Activated CD4-positive, alpha-beta T cell treated with anti-CD3 and anti-CD28 coated beads, Interleukin-2, amount 50 U/mL, for 4 hours (primary cell): ENCODE data around the gene B4GALNT2.
"Not testable (repeated sequence)": the region's sequence is repeated elsewhere in the genome, so short reads cannot be mapped to it uniquely, and the experiment has no call there.

Experiments
- DNase-seq, 2 experiments: peaks; one replicate each; pipeline ENCODE4 v3.0.0-alpha.2; 2020

Gene B4GALNT2

DNA sequence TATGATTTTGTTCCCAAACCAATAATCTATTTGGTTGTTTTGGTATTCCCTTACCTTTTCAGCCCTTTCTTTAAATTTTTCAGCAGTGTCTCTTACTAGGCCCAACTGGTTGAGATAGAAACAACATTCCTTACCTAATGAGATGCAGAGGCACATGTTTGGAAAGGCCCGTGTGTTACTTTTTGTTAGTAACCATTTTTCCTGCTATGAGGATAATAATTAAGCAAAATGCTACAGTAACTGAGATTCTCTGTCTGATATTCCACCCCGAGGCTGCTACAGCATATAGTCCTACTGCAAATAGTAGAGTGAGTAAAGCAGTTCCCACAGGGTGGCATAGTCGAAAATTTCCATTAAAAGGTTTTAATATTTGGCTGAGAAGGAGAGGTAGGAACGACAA, 10.0 kb upstream of the B4GALNT2 start:
- no peak for DNase-seq

DNA sequence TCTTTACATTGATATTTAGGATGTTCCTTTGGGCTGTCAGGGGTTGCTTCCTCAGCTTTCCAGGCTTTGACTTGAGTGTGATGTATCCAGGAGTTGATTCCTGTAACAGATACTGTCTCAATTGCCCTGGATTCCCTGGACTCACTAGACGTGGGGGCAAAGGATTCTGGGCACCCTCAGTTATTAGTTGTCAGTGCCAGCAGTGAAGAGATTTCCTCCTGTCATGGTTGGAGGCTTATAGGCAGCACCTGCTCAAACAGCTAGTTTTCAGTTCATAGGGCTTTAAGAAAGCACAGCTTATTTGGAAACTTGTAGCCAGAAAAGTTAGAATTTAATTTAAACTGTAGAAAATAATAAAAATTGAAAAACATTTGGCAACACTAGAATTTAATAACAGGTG, 9.5 kb upstream of the B4GALNT2 start:
- no peak for DNase-seq

DNA sequence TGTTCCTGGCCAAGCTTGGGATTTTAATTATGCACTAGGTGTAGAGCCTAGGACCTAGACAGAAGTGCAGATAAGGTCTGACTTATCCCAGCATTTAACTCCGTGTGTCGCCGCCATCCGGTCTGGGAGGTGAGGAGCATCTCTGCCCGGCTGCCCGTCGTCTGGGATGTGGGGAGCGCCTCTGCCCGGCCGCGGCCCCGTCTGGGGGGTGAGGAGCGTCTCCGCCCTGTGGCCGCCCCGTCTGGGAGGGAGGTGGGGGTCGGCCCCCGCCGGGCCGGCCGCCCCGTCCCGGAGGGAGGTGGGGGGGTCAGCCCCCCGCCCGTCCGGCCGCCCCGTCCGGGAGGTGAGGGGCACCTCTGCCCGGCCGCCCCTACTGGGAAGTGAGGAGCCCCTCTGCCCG, 7.1 kb upstream of the B4GALNT2 start:
- DNase-seq, result no peak

DNA sequence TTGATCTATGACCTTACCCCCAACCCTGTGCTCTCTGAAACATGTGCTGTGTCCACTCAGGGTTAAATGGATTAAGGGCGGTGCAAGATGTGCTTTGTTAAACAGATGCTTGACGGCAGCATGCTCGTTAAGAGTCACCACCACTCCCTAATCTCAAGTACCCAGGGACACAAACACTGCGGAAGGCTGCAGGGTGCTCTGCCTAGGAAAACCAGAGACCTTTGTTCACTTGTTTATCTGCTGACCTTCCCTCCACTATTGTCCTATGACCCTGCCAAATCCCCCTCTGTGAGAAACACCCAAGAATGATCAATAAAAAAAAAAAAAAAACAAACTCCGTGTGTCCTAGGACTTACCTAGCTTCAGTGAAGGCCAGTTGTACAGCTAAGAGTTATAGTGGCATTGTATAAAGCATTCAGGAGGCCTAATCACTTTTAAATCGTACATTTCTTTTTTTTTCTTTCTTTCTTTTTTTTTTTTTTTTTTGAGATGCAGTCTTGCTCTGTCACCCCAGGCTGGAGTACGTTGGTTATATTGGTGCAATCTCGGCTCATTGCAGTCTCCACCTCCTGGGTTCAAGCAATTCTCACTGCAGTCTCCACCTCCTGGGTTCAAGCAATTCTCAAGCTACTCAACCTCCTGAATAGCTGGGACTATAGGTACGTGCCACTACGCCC, 6.2 kb upstream of the B4GALNT2 start:
- not testable (repeated sequence) for DNase-seq

DNA sequence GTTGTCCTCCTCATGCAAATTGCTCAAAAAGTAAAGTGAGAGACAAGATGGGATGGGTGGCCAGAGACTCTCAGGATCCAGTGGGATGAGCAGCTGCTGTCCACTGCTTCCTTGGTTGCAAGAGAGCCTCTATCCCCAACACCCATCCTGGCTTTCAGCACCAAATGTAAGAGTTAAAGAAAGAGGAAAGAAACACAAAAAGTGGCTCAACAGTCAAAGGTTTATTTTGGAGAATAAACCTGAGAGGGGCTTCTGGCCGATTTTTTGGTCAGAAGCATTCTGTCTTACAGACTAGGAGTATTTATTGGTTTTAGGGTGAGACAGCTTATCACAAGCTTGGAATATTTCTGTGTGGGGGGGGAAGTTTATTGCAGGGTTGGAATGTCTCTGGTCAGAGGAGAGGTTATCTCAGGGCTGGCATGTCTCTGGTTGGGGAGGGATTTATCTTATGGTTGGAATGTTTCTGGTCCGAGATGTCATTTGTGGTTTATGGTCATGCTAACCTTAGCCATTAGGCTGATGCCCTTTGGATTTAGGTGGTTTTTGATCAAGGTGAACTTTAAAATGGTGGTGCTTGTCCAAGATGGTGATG, 3.1 kb upstream of the B4GALNT2 start:
- not testable (repeated sequence) for DNase-seq

DNA sequence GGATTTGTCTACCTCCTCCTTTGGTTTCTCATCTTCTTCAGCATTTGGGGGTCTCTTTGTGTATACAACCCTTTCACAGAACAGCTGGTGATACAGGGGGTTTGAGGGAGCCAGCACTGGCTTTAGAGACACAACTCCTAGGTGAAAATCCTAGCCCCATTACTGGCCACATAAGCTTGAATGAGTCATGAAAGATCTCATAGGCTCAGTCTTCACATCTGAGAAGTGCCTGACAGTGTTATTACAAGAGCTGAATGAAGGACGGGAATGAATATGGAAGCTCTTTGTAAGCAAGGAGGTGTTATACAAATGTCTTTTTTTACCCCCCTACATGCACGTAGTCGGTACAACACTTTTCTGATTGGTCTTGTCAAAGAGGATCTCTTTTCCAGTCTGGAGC, 1.7 kb upstream of the B4GALNT2 start:
- DNase-seq, result no peak

DNA sequence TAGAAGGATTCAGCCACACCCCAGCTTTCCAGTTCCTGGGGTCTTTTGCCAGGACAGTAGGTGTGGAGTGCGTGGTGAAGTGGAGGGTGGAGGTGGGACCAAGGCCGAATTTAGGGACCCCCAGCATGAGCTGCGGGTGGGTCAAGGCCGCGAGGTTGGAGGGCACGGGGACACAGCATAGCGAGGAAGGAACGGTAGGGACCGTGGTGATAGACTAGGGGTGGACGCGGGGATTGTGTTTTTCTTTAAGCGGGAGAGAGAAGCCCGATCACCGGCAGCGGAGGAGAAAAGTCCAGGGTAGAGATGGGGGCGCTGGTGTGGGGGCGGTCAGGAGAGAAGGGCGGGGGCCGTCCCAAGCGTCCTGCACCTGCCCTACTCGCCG, 261 bp upstream of the B4GALNT2 start:
- no peak for DNase-seq

DNA sequence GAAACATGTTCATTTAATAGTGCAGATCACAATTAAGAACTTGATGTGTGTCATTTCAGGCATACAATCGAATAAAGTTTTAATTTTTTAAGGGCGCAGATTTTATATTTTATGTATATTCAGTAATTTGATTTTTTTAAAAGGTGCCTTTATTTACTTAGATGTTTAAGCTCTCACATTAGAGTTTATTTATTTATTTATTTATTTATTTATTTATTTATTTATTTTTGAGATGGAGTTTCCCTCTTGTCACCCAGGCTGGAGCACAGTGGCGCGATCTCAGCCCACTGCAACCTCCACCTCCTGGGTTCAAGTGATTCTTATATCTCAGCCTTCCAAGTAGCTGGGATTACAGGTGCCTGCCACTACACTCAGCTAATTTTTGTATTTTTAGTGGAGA, 3.8 kb downstream of the B4GALNT2 start:
- DNase-seq, result no peak

DNA sequence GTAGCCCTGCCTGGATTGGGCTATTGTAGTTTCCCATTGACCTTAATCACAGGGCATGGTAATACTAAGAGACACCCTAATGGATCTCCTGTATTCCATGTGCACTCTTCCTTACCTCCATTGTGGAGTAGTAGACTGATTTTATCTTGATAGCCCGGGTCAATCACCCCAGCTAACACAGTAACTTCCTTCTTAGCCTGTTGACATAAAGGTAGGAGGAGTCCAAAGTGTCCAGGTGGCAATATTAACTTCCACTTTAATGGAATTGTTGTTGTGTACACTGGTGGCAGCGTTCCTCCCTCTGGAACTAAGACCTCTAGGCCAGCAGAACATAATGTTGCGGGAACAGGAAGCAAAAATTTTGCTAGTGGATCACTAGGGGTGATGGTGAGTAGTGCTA, 13.1 kb downstream of the B4GALNT2 start:
- DNase-seq, result not testable (repeated sequence)

DNA sequence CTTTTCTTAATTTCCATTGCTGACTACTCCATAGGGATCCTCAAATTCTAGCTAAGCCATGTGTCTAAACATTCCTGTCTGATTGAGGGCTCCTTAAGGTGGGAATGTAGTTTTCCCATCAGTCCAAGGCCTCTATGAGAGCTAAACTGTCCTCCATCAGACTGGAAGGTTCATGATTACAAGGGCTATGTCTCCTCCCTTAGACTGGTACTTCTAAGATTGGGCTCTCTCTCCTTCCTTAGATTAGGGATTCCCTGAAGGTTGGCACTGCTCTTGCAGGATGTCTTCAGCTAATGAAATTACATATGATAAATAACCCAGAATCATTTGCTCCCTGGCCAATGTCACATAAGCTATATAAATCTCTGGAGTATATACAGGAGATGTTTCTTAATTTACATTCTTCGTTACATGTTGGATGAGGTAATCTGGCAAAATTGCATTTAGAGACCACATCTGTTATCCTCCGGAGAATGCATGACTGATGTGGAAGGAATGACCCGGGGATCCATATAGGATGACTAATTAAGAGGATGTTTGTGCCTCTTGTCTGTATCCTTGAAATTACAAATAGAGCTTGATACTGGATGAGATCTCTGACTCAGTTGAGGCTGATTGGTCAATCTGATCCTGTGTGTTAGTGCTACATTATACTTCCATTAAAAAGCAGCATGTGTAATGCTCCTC, 14.2 kb downstream of the B4GALNT2 start:
- no peak for DNase-seq

DNA sequence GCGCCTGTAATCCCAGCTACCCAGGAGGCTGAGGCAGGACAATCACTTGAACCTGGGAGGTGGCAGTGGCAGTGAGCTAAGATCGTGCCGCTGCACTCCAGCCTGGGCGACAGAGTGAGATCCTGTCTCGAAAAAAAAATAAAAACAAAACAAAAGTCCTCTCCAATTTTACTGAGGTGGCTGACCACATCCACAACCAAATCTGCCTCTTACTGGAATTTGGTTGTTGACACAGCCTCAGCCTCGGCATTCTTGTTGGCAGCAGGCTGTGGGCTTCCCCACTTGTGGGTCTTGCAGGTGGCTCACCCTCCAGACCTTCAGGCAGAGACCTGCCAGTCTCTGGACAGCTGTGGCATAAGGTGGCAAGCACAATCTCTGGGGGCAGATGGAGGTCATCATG, 15.6 kb downstream of the B4GALNT2 start:
- DNase-seq, result no peak

DNA sequence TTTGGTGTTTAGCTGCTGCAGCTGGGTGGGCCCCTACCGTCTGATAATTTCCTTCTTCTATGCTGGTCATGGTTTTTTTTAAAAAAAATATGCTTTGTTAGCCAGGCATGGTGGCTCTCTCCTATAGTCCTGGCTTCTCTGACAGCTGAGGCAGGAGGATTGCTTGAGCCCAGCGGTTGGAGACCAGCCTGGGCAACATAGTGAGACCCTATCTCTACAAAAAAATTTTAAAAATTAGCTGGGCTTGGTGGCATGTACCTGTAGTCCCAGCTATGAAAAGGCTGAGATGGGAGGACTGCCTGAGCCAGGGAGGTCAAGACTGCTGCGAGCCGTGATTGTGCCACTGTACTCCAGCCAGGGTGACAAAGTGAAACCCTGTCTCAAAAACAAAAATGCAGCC, 19.4 kb downstream of the B4GALNT2 start:
- no peak for DNase-seq

DNA sequence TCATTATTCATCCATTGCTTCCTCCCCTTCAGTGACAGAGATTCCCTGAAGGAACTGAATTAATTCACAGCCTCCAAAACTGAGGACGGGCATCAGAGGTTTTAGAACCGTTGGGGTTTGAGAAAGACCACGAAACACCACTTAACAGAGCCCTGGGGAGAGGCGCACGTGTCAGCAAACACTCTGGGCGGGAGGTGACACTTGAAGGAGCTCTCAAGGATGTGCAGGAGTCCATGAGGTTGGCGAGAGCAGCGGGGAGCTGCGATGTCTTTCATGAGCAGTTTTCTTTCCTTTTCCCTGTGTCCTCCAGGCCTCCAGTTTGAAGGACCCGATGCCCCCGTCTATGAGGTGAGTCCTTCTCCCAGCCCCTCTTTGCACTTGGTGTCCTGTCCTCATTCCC, 23.7 kb downstream of the B4GALNT2 start:
- no peak for DNase-seq

DNA sequence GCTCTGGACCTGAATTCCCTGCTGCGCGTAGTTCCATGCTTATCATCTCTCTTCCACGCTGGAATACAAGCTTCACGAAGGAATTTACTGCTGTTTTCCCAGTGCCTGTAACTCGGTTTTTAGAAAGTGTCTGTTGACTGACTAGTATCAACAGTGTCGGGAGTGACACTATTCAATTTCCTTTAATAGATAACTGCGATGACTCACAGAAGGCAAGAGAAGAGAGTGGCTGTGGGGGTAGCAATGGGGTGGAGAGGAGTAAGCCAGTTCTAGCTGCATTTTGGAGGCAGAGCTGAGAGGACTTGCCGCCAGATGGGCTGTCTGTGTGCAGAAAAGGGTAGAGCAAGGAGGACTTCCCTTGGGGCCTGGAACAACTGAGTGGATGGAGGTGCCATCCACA, 25.2 kb downstream of the B4GALNT2 start:
- no peak for DNase-seq

DNA sequence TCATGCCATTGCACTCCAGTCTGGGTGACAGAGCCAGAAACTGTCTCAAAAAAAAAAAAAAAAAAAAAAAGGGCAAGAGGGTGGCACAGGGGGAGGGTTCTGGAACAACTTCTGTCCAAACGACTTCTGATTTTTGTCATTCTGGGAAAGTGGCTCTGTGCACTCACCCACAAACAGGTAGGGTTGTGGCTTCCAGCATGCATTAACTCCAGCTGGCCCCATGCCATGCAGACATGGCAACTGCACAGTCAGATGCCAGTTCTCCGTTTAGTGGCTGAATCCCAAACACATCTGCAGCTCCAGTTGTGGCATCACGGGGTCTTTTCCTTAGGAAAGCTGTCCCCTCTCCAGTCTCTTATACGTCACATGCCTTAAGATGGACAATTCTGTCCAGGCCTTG, 30.3 kb downstream of the B4GALNT2 start:
- no peak for DNase-seq

DNA sequence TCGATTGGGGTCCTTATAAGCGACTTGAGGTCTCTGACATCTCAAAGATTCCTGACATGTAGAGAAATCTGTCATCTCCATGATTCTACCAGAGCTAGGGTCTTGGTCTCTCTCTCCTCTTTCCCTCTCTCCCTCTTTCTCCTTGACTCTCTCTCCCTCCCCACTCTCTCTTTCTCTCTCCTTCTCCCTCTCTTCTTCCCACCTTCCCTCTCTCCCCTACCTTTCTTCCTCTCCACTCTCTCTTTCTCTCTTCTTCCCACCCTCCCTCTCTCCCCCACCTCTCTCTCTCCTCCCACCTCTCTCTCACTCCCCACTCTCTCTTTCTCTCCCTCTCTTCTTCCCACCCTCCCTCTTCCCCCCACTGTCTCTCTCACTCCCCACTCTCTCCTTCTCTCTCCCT, 32.6 kb downstream of the B4GALNT2 start:
- DNase-seq, result no peak

DNA sequence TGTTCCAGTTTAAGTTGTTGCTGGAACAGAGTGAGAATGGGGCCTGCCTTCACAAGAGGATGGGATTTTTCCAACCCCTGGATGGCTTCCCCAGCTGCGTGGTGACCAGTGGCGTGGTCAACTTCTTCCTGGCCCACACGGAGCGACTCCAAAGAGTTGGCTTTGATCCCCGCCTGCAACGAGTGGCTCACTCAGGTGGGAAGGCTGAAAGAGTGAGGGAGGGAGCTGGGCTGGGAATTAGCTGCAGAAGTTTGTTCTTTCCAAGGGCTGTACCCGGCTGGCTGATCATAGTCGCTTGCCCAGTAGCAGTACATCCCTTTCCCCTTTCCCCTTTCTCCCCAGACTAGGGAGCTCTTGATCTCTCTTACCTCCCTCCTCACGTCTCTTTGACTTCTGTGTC, 36.1 kb downstream of the B4GALNT2 start:
- DNase-seq, result no peak

DNA sequence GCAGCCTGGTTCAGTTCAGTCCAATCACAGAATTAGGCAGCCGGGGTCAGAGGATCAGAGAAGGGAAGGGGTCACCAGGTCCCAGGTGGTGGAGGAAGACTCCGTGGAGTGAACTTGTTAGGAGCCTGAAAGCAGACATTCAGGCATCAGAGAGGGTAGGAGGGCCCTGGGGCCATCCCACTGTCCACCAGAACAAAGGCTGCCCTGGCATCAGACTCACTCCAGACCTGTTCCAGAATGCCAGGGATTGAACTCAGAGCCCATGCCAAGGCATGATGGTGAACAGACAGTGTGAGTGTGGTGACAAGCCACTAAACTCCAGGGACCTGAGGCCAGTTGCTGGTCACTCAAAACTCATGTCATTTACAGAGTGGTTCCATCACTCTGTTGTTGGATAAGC, 37.6 kb downstream of the B4GALNT2 start:
- DNase-seq, result no peak

DNA sequence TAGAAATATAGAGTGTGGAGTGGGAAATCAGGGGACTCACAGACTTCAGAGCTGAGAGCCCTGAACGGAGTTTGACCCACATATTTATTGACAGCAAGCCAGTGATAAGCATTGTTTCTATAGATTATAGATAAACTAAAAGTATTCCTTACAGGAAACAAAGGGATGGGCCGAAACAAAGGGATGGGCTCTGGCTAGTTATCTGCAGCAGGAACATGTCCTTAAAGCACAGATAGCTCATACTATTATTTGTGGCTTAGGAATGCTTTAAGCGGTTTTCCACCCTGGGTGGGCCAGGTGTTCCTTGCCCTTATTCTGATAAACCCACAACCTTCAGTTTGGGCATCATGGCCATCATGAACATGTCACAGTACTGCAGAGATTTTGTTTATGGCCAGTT, 38.1 kb downstream of the B4GALNT2 start:
- not testable (repeated sequence) for DNase-seq

DNA sequence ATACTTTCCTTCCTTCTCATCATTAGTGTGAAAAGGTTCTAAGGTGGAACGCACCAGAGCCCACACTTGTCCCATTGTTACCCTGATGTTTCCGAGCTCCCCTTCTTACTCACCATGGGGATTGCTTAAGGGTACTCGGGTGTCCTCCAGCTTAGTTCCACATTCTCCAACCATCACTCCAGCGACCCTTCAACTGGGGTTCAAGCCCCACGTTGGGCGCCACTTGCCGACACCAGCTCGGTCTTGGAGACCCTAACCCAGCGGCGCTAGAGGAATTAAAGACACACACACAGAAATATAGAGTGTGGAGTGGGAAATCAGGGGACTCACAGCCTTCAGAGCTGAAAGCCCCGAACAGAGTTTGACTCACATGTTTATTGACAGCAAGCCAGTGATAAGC, 43.4 kb downstream of the B4GALNT2 start:
- DNase-seq, result not testable (repeated sequence)

DNA sequence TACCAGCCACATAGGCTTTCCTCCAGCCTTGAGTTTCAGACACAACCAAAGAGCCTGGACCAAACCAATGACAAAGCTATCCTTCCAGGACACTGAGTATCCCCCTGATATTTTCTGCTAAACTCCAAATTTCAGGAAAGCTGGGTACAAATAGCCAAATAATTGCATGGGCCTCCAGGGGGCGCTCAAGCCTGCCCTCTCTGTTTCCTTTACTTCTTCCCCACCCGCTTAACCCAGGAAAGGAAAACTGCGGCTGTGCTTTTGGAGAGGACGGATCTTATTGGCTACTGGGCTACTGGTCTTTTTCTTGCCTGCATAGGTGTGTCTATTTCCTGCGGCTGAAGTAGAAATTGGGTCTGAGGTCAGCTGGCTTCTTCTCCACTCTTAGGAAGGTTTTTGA, 47.7 kb downstream of the B4GALNT2 start:
- peak; percentile 54 to 59 for DNase-seq

DNA sequence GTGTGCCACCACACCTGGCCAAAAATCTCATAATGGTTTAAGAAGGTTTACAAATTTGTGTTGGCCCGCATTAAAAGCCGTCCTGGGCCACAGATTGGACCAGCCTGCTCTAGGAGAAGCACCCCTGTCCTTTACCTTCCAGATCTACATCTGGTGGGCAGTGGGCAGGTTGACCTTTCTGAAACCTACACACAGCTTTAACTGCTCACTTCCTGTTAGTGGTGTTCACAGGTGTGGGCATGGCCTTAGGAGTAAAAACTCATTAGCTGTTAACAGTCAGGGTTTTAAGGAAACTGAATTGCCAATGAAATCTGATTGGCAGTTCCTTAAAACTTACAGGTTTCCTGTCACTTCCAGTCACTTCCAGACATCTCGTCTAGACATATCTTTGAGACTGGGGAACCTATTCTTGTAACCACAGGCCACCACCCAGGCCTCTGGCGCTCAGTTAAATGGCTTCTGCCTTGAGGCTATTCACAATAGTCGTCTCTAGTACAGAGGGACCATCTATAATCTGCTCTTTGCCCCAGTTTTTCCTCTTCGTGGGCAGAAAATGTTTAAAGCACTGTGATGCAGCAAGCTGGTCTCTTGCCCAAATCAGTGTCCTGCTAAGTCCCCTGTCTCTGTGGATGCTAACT, 48.5 kb downstream of the B4GALNT2 start:
- DNase-seq, result no peak

DNA sequence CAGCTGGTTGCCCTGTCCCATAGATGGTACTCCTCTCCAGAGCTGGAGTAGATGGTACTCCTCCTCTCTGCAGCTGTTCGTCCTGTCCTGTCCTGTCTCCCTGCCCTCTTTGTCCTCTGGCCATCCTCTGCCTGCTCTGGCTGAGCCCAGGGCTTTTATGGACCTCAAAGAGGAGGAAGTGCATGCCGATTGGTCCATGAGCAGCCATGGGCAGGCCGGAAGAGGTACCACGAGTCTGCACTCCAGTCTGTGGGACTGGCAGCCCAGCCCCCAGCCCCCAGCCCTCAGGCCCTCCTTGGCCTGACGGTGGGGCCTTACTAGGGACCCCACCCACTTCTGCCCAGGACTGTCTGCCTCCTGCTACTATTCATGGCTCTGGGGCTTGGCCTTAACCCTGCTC, 50.8 kb downstream of the B4GALNT2 start:
- no peak for DNase-seq

DNA sequence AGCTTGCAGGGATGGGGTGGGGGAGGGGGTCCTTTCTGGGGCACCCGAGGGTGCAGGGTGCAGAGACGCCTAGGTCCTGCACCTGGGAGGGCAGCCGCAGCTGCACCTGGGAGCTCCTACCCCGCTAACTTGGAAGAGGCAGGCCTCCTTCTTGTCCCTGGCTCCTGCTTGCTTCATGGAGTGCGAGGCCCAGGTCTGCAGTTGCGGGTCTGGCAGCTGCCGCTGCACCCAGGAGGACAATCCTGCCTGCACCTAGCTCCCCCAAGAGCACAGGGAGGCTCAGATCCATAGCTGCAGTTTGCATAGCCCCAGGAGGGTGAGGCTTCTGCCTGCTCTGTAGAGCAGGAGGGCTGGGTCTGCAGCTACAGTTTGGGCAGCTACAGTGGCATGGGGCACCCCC, 51.2 kb downstream of the B4GALNT2 start:
- DNase-seq, result no peak
